HG03575 (cell line): ENCODE measurements around the gene TTC9.

ENCODE experiments used
- ATAC-seq: cut with Tn5 transposase; IDR thresholded peaks from one replicate; pipeline ENCODE4 v1.9.1; 2021; ENCODE audit not compliant: unreplicated experiment, insufficient number of reproducible peaks, low FRiP score; ENCODE audit errors: extremely low read depth

TTC9 gene

GRCh38 chr14:70707138-70708038 lies 65.7 kb downstream of the TTC9 start:
- ATAC-seq, result no peak

GRCh38 chr14:70708717-70709570 lies 67.2 kb downstream of the TTC9 start:
- ATAC-seq, result no peak

GRCh38 chr14:70709726-70710382 lies 68.1 kb downstream of the TTC9 start:
- ATAC-seq, result no peak

- no peak for ATAC-seq
Measured at GRCh38 chr14:70711451-70711850, 69.7 kb downstream of the TTC9 start.

- no peak for ATAC-seq
Measured at GRCh38 chr14:70713096-70713495, 71.4 kb downstream of the TTC9 start.

GRCh38 chr14:70713511-70713916 lies 71.8 kb downstream of the TTC9 start:
- no peak for ATAC-seq

- no peak for ATAC-seq
Measured at GRCh38 chr14:70714055-70714550, 72.4 kb downstream of the TTC9 start.

- no peak for ATAC-seq
Measured at GRCh38 chr14:70716483-70716882, 74.8 kb downstream of the TTC9 start.

- ATAC-seq, result no peak
Measured at GRCh38 chr14:70716958-70717357, 75.2 kb downstream of the TTC9 start.

GRCh38 chr14:70718383-70719118 lies 76.8 kb downstream of the TTC9 start:
- no peak for ATAC-seq

GRCh38 chr14:70721542-70721941 lies 79.8 kb downstream of the TTC9 start:
- no peak for ATAC-seq

GRCh38 chr14:70722418-70722817 lies 80.7 kb downstream of the TTC9 start:
- ATAC-seq, result no peak

- no peak for ATAC-seq
Measured at GRCh38 chr14:70723276-70723675, 81.6 kb downstream of the TTC9 start.

GRCh38 chr14:70724110-70724509 lies 82.4 kb downstream of the TTC9 start:
- no peak for ATAC-seq

GRCh38 chr14:70724944-70725343 lies 83.2 kb downstream of the TTC9 start:
- ATAC-seq, result no peak
